Stimulated activated naive CD8-positive, alpha-beta T cell treated with anti-CD3 and anti-CD28 coated beads, Interleukin-15, Interleukin-2, amounts not matched to agents 100 U/mL and 50 U/mL, for 24 hours (primary cell): Measurements from ENCODE around the gene ZSCAN22.
"Not testable (repeated sequence)": the region's sequence is repeated elsewhere in the genome, so short reads cannot be mapped to it uniquely, and the experiment has no call there.

ENCODE experiments used
- ATAC-seq: fragments of 150-1000 bp; cut with Tn5 transposase; one replicate; pipeline ENCODE4 v1.10.0; 2021
- DNase-seq: peaks from one replicate; pipeline ENCODE4 v3.0.0; 2021

Gene ZSCAN22

GRCh38 chr19:58374200-58374599 lies 47.4 kb downstream of the ZSCAN22 start:
- DNase-seq = no peak
- peak; percentile 23 for ATAC-seq

DNA sequence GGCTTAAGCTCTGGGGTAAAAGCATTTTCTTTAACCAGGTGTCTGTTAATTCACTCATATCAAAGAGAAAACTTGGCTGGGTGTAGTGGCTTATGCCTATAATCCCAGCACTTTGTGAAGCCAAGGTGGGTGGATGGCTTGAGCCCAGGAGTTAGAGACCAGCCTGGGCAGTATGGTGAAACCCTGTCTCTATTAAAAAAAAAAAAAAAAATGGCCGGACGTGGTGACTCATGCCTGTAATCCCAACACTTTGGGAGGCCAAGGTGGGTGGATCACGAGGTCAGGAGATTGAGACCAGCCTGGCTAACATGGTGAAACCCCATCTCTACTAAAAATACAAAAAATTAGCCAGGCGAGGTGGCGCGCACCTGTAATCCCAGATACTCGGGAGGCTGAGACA lies 49.9 kb downstream of the ZSCAN22 start:
- ATAC-seq, DNase-seq: not testable (repeated sequence)

GRCh38 chr19:58379246-58379645 lies 52.5 kb downstream of the ZSCAN22 start:
- DNase-seq (no peak), ATAC-seq (no peak)

GRCh38 chr19:58380037-58380661 lies 53.4 kb downstream of the ZSCAN22 start:
- ATAC-seq (no peak), DNase-seq (no peak)

- peak; percentile 96 for DNase-seq
- ATAC-seq = peak; percentile 88
Observed at GRCh38 chr19:58380662-58381459, 54.1 kb downstream of the ZSCAN22 start, which contains the start of gene ZNF837. Gene ZNF837 (minus strand): TSS chr19:58381030. CDS start chr19:58369332, 11,698 bp downstream.

GRCh38 chr19:58381460-58382212 lies 54.8 kb downstream of the ZSCAN22 start:
- DNase-seq = no peak
- no peak for ATAC-seq

DNA sequence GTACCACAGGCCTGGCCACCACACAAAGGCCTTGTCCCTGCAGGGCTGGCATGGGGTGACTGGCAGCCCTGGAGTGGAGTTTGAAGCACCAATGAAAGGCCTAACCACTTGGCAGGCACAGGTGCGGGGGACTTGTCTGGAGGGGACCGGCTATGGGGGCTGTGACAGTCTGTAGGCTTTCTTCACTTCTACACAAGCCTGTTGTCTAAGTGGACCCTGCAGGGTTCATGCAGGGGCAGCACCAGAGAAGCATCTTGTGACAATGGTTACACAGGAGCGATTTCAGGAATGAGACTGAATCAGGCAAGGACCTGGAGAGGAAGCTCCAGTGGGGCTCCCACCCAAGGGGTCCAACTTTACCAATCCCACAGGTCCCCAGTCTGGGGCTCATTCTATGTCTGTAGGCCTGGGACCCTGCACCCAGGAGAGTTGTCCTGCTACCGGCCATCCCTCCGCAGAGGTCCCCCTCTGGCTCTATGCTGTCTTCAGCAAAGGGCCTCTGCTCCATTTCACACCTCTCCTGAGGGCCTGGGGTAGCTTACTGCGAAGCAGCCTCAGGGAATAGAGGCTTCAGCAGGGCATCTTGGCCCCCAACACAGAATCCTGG lies 56.3 kb downstream of the ZSCAN22 start:
- DNase-seq (no peak), ATAC-seq (no peak)

GRCh38 chr19:58385313-58385890 lies 58.6 kb downstream of the ZSCAN22 start:
- no peak for DNase-seq
- no peak for ATAC-seq

GRCh38 chr19:58385891-58386575 lies 59.2 kb downstream of the ZSCAN22 start:
- DNase-seq (peak; percentile 51), ATAC-seq (no peak)

GRCh38 chr19:58386576-58387337 lies 60.0 kb downstream of the ZSCAN22 start, which contains the start of gene RPS5:
Gene RPS5 (plus strand): TSS chr19:58387269. CDS start chr19:58388138, 869 bp downstream.
- ATAC-seq (peak; percentile 93), DNase-seq (peak; percentile 94)

GRCh38 chr19:58387338-58388174 lies 60.8 kb downstream of the ZSCAN22 start:
- ATAC-seq (no peak), DNase-seq (no peak)

GRCh38 chr19:58388175-58388526 lies 61.4 kb downstream of the ZSCAN22 start:
- no peak for DNase-seq
- ATAC-seq = no peak
